Left lung (tissue), 10 donors: ENCODE results near the gene TCF12. TPM values are rescaled to one million over a fixed set of nuclear protein-coding genes. Genes with fewer than 3 reads are reported as not detected.

Source experiments
- ATAC-seq: fragments of 200-7000 bp; cut with Tn5 transposase; one replicate; pipeline ENCODE4 v1.9.1; 2020; ENCODE audit warnings: moderate library complexity
- DNase-seq, 4 donors: peaks; one replicate each; pipeline ENCODE4 v3.0.0-alpha.2; 2013 to 2020
- H3K27ac ChIP-seq, 2 donors: fragments of 200-600 bp; sonication (generic) in 1 of 2; one replicate each; pipeline versions ENCODE4 v1.5.0 to v1.8.0; 2020 to 2021
- H3K27me3 ChIP-seq, 2 donors: fragments of 200-600 bp; sonication (generic) in 1 of 2; one replicate each; pipeline versions ENCODE4 v1.5.0 to v1.8.0; 2020 to 2021
- H3K36me3 ChIP-seq, 2 donors: fragments of 200-600 bp; sonication (generic) in 1 of 2; one replicate each; pipeline versions ENCODE4 v1.5.0 to v1.8.0; 2020 to 2021
- H3K4me1 ChIP-seq, 2 donors: fragments of 200-600 bp; one replicate each; pipeline ENCODE4 v1.8.0; 2021
- H3K4me3 ChIP-seq, 2 donors: fragments of 200-600 bp; sonication (generic) in 1 of 2; one replicate each; pipeline versions ENCODE4 v1.5.0 to v1.8.0; 2020 to 2021; ENCODE audit warnings: mild to moderate bottlenecking in 1 of 2
- H3K9me3 ChIP-seq, 2 donors: fragments of 200-600 bp; sonication (generic) in 1 of 2; one replicate each; pipeline versions ENCODE4 v1.5.0 to v1.8.0; 2020 to 2021
- CTCF ChIP-seq, 2 donors: fragments of 200-600 bp; sonication (generic) in 1 of 2; IDR thresholded peaks; one replicate each; pipeline versions ENCODE4 v1.5.0 to v1.8.0; 2021; ENCODE audit warnings: antibody characterized with exemption in 2 of 2
- intact Hi-C, 2 donors: fragments of 100-400 bp; cut with DNase I; formaldehyde crosslinking; loops; one replicate each; pipeline versions ENCODE4 v1.11.2 to v1.14.2; 2022
- polyA plus RNA-seq, 6 donors: library from polyadenylated mRNA; unstranded; fragments of 120-200 nt; gene quantifications; one replicate each; pipeline ENCODE4 v1.2.1, GENCODE V29; 2013; ENCODE audit not compliant: insufficient read length in 6 of 6
- total RNA-seq, 2 donors: library from RNA; stranded (reverse); fragmentation: NEBNext Ultra II Directional; extraction: Animal tissue kit (Norgen Biotek cat#: 25700); gene quantifications; one replicate each; pipeline ENCODE4 v1.2.1, GENCODE V29; 2021
- donor health status: DM: no; HTN: yes; CAD: no.
- donor health status: DM: no; HTN: no; CAD: no.

Gene TCF12
- total and polyA plus RNA-seq, 8 donors: 106 to 148 (median 130) TPM

DNA sequence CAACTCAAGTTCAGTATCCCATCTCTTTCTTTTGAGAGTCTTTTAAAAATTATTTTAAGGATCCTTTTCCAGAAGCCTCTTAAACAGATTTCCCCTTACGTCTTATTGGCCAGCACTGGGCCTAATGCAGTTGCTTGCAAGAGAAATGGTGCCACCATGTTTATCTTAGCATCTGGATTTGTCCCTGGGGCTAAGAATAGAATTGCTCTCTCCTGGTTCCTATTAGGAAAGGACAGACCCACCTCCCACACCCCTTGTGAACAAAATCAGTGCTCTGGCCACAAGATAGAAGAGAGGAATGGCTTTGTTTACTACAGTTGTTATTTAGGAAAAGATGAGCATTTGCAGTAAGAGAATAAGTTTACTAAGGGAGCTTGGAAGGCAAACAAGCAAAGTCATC, 329.6 kb downstream of the TCF12 start:
- no peak for TF ChIP-seq CTCF (IDR thresholded peaks at IDR 0.05)
- Histone ChIP-seq H3K4me1 (peaks cover 4 to 6% of the 10 kb centered on the region in 2 donors), H3K9me3 (no peaks in the 10 kb centered on the region), H3K36me3 (peaks cover 0 to 40% of the 10 kb centered on the region in 2 donors), H3K4me3 (no peak overlapping the region), H3K27ac (no peak overlapping the region), H3K27me3 (no peaks in the 10 kb centered on the region)
- intact Hi-C loops: no loop called here
- ATAC-seq (no peak), DNase-seq (no peak)

DNA sequence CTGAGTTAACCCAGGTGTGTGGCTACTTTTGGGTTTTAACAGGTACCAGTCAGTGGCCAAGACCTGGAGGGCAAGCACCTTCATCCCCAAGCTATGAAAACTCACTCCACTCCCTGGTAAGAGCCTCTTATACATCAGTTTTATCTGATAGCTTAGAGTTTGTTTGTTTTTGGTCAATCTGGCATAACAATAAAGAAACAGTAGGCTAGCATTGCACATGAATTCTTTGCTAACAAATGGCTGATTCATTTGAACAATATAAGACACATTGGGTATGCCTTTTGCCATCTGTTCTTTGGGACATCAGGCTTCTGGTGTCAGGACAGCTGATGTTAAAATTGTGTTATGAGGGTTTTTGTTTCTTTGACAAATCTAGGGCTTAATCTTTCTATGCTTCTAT, 332.9 kb downstream of the TCF12 start:
- Histone ChIP-seq H3K4me3 (no peak overlapping the region), H3K27ac (no peak overlapping the region), H3K36me3 (peaks cover 0 to 51% of the 10 kb centered on the region in 2 donors), H3K4me1 (no peaks in the 10 kb centered on the region), H3K27me3 (no peaks in the 10 kb centered on the region), H3K9me3 (no peaks in the 10 kb centered on the region)
- ATAC-seq (no peak), DNase-seq (no peak)
- intact Hi-C loops: no loop called here
- no peak for TF ChIP-seq CTCF (IDR thresholded peaks at IDR 0.05)

GRCh38 chr15:57251941-57252340, 333.5 kb downstream of the TCF12 start:
- Histone ChIP-seq H3K27ac (no peak overlapping the region), H3K36me3 (peaks cover 0 to 47% of the 10 kb centered on the region in 2 donors), H3K4me3 (no peak overlapping the region), H3K27me3 (no peaks in the 10 kb centered on the region), H3K4me1 (no peaks in the 10 kb centered on the region), H3K9me3 (no peaks in the 10 kb centered on the region)
- no peak for DNase-seq
- no peak for ATAC-seq
- no peak for TF ChIP-seq CTCF (IDR thresholded peaks at IDR 0.05)
- intact Hi-C loops: no loop called here

- Histone ChIP-seq H3K27ac (no peak overlapping the region), H3K9me3 (no peaks in the 10 kb centered on the region), H3K36me3 (peaks cover 0 to 45% of the 10 kb centered on the region in 2 donors), H3K4me1 (no peaks in the 10 kb centered on the region), H3K4me3 (no peak overlapping the region), H3K27me3 (no peaks in the 10 kb centered on the region)
- intact Hi-C loops: no loop called here
- DNase-seq (no peak), ATAC-seq (no peak)
- no peak for TF ChIP-seq CTCF (IDR thresholded peaks at IDR 0.05)
These were observed 334.6 kb downstream of the TCF12 start for GRCh38 chr15:57253082-57253481.

DNA sequence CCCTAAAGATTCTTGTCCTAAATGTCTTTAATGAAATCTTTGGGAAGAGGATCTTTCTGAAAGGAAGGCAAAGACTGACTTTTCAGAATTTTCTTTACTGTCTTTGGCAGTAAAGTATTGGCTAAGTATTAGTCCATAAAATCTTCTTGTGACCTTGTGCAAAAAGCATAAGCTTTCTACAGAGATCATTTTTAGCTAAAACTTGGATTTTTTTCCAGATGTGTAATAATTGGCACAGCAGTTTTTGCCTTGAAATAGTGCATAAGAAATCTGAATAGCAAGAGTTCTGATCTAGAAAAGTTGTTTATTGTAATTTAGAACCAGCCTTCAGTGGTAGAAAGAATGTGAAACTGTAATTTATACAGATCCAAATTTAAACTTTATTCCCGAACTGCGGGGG, 335.1 kb downstream of the TCF12 start:
- ATAC-seq: no peak
- Histone ChIP-seq H3K27ac (no peak overlapping the region), H3K36me3 (peaks cover 0 to 45% of the 10 kb centered on the region in 2 donors), H3K9me3 (no peaks in the 10 kb centered on the region), H3K27me3 (no peaks in the 10 kb centered on the region), H3K4me1 (no peaks in the 10 kb centered on the region), H3K4me3 (no peak overlapping the region)
- TF ChIP-seq CTCF (IDR thresholded peaks at IDR 0.05): no peak
- intact Hi-C loops: no loop called here
- DNase-seq: no peak
